ENCODE data around the gene TMEM214. TPM values are rescaled to one million over a fixed set of nuclear protein-coding genes. Genes with fewer than 3 reads are reported as not detected.

The TMEM214 gene
- 21.6 TPM for polyA plus RNA-seq (2013, experiment 1 of 2)
- 22.1 TPM for polyA plus RNA-seq (2013, experiment 2 of 2)

GRCh38 chr2:27032495-27033252, at the start of gene TMEM214:
Gene TMEM214, plus strand, starts transcription at chr2:27032965. Its CDS starts 51 bp downstream, at chr2:27033016.
- H3K27me3 ChIP-seq (ENCODE audit: control insufficient read depth in 3 of 3, insufficient read depth in 3 of 3, low read depth in 1 of 3, low read length in 3 of 3): no peaks in the 10 kb centered on the region
- peak within 1 kb of the TSS; percentile 26 for H2BK12ac ChIP-seq (ENCODE audit: low read length)
- peak within 1 kb of the TSS; percentile 83 for H3K18ac ChIP-seq (ENCODE audit: low read length)
- peak; percentile 74 for DNase-seq (ENCODE audit: low spot score)
- peak within 1 kb of the TSS; percentile 87 to 94 for H3K4me3 ChIP-seq (ENCODE audit: low read length in 2 of 2)
- H3K79me1 ChIP-seq (ENCODE audit: low read depth, low read length): no peaks in the 10 kb centered on the region
- no peak within 1 kb of the TSS for H3K14ac ChIP-seq (ENCODE audit: low read length)
- H2AK5ac ChIP-seq (ENCODE audit: low read depth, low read length): peak within 1 kb of the TSS; percentile 64
- H3K9me3 ChIP-seq (replicated peaks in 1 of 2; ENCODE audit: control insufficient read depth in 2 of 2, insufficient read depth in 1 of 2, low read depth in 1 of 2, low read length in 2 of 2): no peaks in the 10 kb centered on the region
- no peak within 1 kb of the TSS for H3K4ac ChIP-seq (ENCODE audit: low read length)
- peak within 1 kb of the TSS; percentile 93 for H3K9ac ChIP-seq (ENCODE audit: low read depth, low read length, poor library complexity)
- no peak within 1 kb of the TSS for H4K91ac ChIP-seq (ENCODE audit: low read depth, low read length, poor library complexity)
- no peak within 1 kb of the TSS for H3K27ac ChIP-seq (replicated peaks; ENCODE audit: low read length)
- H3K23ac ChIP-seq (ENCODE audit: low read depth, low read length, poor library complexity): peak within 1 kb of the TSS; percentile 60
- peak within 1 kb of the TSS; percentile 27 for H2BK5ac ChIP-seq (ENCODE audit: low read length)
- peak within 1 kb of the TSS; percentile 43 for H4K8ac ChIP-seq (ENCODE audit: low read depth, low read length)
- H3K4me2 ChIP-seq (ENCODE audit: insufficient read depth, low read length, poor library complexity, severe bottlenecking): peak within 1 kb of the TSS; percentile 85
- H3K36me3 ChIP-seq (replicated peaks in 1 of 2; ENCODE audit: control insufficient read depth in 2 of 2, insufficient read depth in 2 of 2, low read length in 2 of 2): peaks cover 27 to 61% of the 10 kb centered on the region in 2 donors
- H3K4me1 ChIP-seq (ENCODE audit: control insufficient read depth in 2 of 2, insufficient read depth in 1 of 2, low read depth in 1 of 2, low read length in 2 of 2): peaks cover 4 to 5% of the 10 kb centered on the region in 2 donors
- no peak within 1 kb of the TSS for H2BK15ac ChIP-seq (ENCODE audit: low read length)
- peak within 1 kb of the TSS; percentile 95 for H2AFZ ChIP-seq (ENCODE audit: low read length)
- peak within 1 kb of the TSS; percentile 53 for H2BK120ac ChIP-seq (ENCODE audit: low read depth, low read length)
- WGBS, 2 donors (ENCODE audit: extremely low coverage in 2 of 2, insufficient read length in 2 of 2, insufficient replicate concordance in 1 of 2): no CpG with 5 or more reads among the region's 76 CpGs

GRCh38 chr2:26983746-26984145, 49.0 kb upstream of the TMEM214 start:
- Histone ChIP-seq H3K14ac (ENCODE audit: low read length) (no peak overlapping the region), H2BK5ac (ENCODE audit: low read length) (no peak overlapping the region), H4K91ac (ENCODE audit: low read depth, low read length, poor library complexity) (no peak overlapping the region), H3K23ac (ENCODE audit: low read depth, low read length, poor library complexity) (no peak overlapping the region), H2BK15ac (ENCODE audit: low read length) (no peak overlapping the region), H3K36me3 (replicated peaks in 1 of 2; ENCODE audit: control insufficient read depth in 2 of 2, insufficient read depth in 2 of 2, low read length in 2 of 2) (no peaks in the 10 kb centered on the region), H2BK12ac (ENCODE audit: low read length) (no peak overlapping the region), H3K4me1 (ENCODE audit: control insufficient read depth in 2 of 2, insufficient read depth in 1 of 2, low read depth in 1 of 2, low read length in 2 of 2) (peaks cover 0 to 2% of the 10 kb centered on the region in 2 donors), H3K27me3 (ENCODE audit: control insufficient read depth in 3 of 3, insufficient read depth in 3 of 3, low read depth in 1 of 3, low read length in 3 of 3) (no peaks in the 10 kb centered on the region), H3K4me3 (ENCODE audit: low read length in 2 of 2) (no peak overlapping the region), H2AFZ (ENCODE audit: low read length) (no peak overlapping the region), H3K4me2 (ENCODE audit: insufficient read depth, low read length, poor library complexity, severe bottlenecking) (no peak overlapping the region), H3K9me3 (replicated peaks in 1 of 2; ENCODE audit: control insufficient read depth in 2 of 2, insufficient read depth in 1 of 2, low read depth in 1 of 2, low read length in 2 of 2) (no peaks in the 10 kb centered on the region), H3K79me1 (ENCODE audit: low read depth, low read length) (no peaks in the 10 kb centered on the region), H3K9ac (ENCODE audit: low read depth, low read length, poor library complexity) (no peak overlapping the region), H4K8ac (ENCODE audit: low read depth, low read length) (no peak overlapping the region), H3K4ac (ENCODE audit: low read length) (no peak overlapping the region), H2BK120ac (ENCODE audit: low read depth, low read length) (no peak overlapping the region), H3K27ac (replicated peaks; ENCODE audit: low read length) (no peak overlapping the region), H2AK5ac (ENCODE audit: low read depth, low read length) (no peak overlapping the region), H3K18ac (ENCODE audit: low read length) (no peak overlapping the region)
- no peak for DNase-seq (ENCODE audit: low spot score)
- no CpG with 5 or more reads among the region's 3 CpGs for WGBS, 2 donors (ENCODE audit: extremely low coverage in 2 of 2, insufficient read length in 2 of 2, insufficient replicate concordance in 1 of 2)

GRCh38 chr2:26985807-26986206, 47.0 kb upstream of the TMEM214 start:
- H4K8ac ChIP-seq (ENCODE audit: low read depth, low read length): no peak overlapping the region
- no peak overlapping the region for H2BK15ac ChIP-seq (ENCODE audit: low read length)
- no peak overlapping the region for H3K9ac ChIP-seq (ENCODE audit: low read depth, low read length, poor library complexity)
- H3K27ac ChIP-seq (replicated peaks; ENCODE audit: low read length): no peak overlapping the region
- no peak overlapping the region for H3K4me2 ChIP-seq (ENCODE audit: insufficient read depth, low read length, poor library complexity, severe bottlenecking)
- no peak for DNase-seq (ENCODE audit: low spot score)
- H3K36me3 ChIP-seq (replicated peaks in 1 of 2; ENCODE audit: control insufficient read depth in 2 of 2, insufficient read depth in 2 of 2, low read length in 2 of 2): no peaks in the 10 kb centered on the region
- no CpG with 5 or more reads among the region's 4 CpGs for WGBS, 2 donors (ENCODE audit: extremely low coverage in 2 of 2, insufficient read length in 2 of 2, insufficient replicate concordance in 1 of 2)
- H2AK5ac ChIP-seq (ENCODE audit: low read depth, low read length): no peak overlapping the region
- no peak overlapping the region for H2BK5ac ChIP-seq (ENCODE audit: low read length)
- H2AFZ ChIP-seq (ENCODE audit: low read length): no peak overlapping the region
- H3K18ac ChIP-seq (ENCODE audit: low read length): no peak overlapping the region
- no peak overlapping the region for H3K23ac ChIP-seq (ENCODE audit: low read depth, low read length, poor library complexity)
- H3K79me1 ChIP-seq (ENCODE audit: low read depth, low read length): no peaks in the 10 kb centered on the region
- no peaks in the 10 kb centered on the region for H3K9me3 ChIP-seq (replicated peaks in 1 of 2; ENCODE audit: control insufficient read depth in 2 of 2, insufficient read depth in 1 of 2, low read depth in 1 of 2, low read length in 2 of 2)
- no peak overlapping the region for H2BK120ac ChIP-seq (ENCODE audit: low read depth, low read length)
- H3K27me3 ChIP-seq (ENCODE audit: control insufficient read depth in 3 of 3, insufficient read depth in 3 of 3, low read depth in 1 of 3, low read length in 3 of 3): no peaks in the 10 kb centered on the region
- H3K4me1 ChIP-seq (ENCODE audit: control insufficient read depth in 2 of 2, insufficient read depth in 1 of 2, low read depth in 1 of 2, low read length in 2 of 2): peaks cover 0 to 2% of the 10 kb centered on the region in 2 donors
- no peak overlapping the region for H3K4ac ChIP-seq (ENCODE audit: low read length)
- no peak overlapping the region for H3K14ac ChIP-seq (ENCODE audit: low read length)
- H3K4me3 ChIP-seq (ENCODE audit: low read length in 2 of 2): no peak overlapping the region
- H4K91ac ChIP-seq (ENCODE audit: low read depth, low read length, poor library complexity): no peak overlapping the region
- no peak overlapping the region for H2BK12ac ChIP-seq (ENCODE audit: low read length)

- DNase-seq (ENCODE audit: low spot score): no peak
- Histone ChIP-seq H3K27me3 (ENCODE audit: control insufficient read depth in 3 of 3, insufficient read depth in 3 of 3, low read depth in 1 of 3, low read length in 3 of 3) (no peaks in the 10 kb centered on the region), H3K23ac (ENCODE audit: low read depth, low read length, poor library complexity) (no peak overlapping the region), H3K4me2 (ENCODE audit: insufficient read depth, low read length, poor library complexity, severe bottlenecking) (no peak overlapping the region), H2BK12ac (ENCODE audit: low read length) (no peak overlapping the region), H2BK120ac (ENCODE audit: low read depth, low read length) (no peak overlapping the region), H4K91ac (ENCODE audit: low read depth, low read length, poor library complexity) (no peak overlapping the region), H3K4ac (ENCODE audit: low read length) (no peak overlapping the region), H3K4me1 (ENCODE audit: control insufficient read depth in 2 of 2, insufficient read depth in 1 of 2, low read depth in 1 of 2, low read length in 2 of 2) (peaks cover 0 to 2% of the 10 kb centered on the region in 2 donors), H3K79me1 (ENCODE audit: low read depth, low read length) (no peaks in the 10 kb centered on the region), H3K9me3 (replicated peaks in 1 of 2; ENCODE audit: control insufficient read depth in 2 of 2, insufficient read depth in 1 of 2, low read depth in 1 of 2, low read length in 2 of 2) (no peaks in the 10 kb centered on the region), H2AK5ac (ENCODE audit: low read depth, low read length) (no peak overlapping the region), H3K18ac (ENCODE audit: low read length) (no peak overlapping the region), H2AFZ (ENCODE audit: low read length) (no peak overlapping the region), H4K8ac (ENCODE audit: low read depth, low read length) (no peak overlapping the region), H3K36me3 (replicated peaks in 1 of 2; ENCODE audit: control insufficient read depth in 2 of 2, insufficient read depth in 2 of 2, low read length in 2 of 2) (no peaks in the 10 kb centered on the region), H2BK5ac (ENCODE audit: low read length) (no peak overlapping the region), H3K9ac (ENCODE audit: low read depth, low read length, poor library complexity) (no peak overlapping the region), H3K14ac (ENCODE audit: low read length) (no peak overlapping the region), H3K4me3 (ENCODE audit: low read length in 2 of 2) (no peak overlapping the region), H2BK15ac (ENCODE audit: low read length) (no peak overlapping the region), H3K27ac (replicated peaks; ENCODE audit: low read length) (no peak overlapping the region)
- no CpG with 5 or more reads among the region's 5 CpGs for WGBS, 2 donors (ENCODE audit: extremely low coverage in 2 of 2, insufficient read length in 2 of 2, insufficient replicate concordance in 1 of 2)
Measured at GRCh38 chr2:26986576-26986975, 46.2 kb upstream of the TMEM214 start.

Measured in neuronal stem cell (in vitro differentiated cells).